Measurements from ENCODE around the gene FBXO34.

Gene FBXO34

DNA sequence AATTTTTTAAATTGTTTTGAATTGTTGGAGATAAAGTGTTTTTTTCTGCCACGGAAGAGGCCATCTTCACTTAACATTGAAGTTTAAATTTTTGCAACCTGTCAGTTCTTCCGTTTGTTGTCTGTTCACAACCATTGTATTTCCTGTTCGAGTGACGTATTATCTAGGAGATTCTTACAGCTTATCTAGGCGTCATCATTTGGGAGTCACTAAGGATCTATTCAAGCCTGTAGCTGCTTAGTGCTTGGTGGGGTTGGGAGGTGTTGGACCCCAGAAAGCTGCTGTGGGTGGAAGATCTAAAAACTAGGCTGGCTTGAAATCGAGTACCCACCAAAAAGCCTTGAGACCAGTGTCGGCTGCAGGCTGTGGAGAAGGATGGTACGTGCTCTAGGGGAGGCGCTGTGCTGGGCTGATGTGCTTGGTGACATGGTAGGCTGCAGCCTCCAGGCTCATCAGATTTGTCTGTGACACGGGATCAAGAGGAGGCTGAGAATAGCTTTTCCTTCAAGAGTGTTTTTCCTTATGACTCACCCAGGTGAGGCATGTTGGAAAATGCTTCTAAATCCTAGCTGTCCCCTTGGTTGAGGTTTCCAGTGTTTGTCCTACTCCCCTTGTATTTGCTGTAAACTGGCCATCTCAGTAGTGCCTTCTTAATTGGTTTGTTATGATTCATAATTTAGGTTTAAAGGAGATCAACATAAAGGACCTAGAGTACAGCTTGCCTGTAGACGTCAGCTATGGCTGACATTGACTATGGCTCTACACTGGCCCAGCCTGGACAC is 82.7 kb downstream of the FBXO34 start:
- TF ChIP-seq, protein P1, sequence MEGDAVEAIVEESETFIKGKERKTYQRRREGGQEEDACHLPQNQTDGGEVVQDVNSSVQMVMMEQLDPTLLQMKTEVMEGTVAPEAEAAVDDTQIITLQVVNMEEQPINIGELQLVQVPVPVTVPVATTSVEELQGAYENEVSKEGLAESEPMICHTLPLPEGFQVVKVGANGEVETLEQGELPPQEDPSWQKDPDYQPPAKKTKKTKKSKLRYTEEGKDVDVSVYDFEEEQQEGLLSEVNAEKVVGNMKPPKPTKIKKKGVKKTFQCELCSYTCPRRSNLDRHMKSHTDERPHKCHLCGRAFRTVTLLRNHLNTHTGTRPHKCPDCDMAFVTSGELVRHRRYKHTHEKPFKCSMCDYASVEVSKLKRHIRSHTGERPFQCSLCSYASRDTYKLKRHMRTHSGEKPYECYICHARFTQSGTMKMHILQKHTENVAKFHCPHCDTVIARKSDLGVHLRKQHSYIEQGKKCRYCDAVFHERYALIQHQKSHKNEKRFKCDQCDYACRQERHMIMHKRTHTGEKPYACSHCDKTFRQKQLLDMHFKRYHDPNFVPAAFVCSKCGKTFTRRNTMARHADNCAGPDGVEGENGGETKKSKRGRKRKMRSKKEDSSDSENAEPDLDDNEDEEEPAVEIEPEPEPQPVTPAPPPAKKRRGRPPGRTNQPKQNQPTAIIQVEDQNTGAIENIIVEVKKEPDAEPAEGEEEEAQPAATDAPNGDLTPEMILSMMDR (IDR thresholded peaks at IDR 0.05), result no peak
- no peak for TF ChIP-seq ZFX (IDR thresholded peaks at IDR 0.05; ENCODE audit: borderline replicate concordance)
- no peak overlapping the region for H3K27ac ChIP-seq

DNA sequence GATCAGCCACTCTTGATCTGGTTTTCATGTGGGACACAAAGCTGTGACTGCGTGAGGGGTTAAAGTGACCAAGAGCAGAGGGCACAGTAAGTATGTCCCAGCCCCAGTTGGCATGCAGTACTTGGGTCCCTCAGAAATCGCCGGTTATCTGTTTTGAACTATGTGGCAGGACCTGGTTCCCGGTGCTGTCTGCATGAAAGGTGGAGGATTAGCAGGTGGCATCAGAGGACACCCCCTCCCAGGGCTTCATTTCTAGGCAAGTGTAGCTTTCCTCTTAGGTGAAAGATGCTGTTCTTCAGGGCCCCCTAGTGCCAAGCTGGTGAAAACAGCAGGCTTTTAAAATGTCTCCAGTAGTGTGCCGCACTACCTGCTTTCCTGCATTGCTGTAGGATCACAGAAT is 83.3 kb downstream of the FBXO34 start:
- TF ChIP-seq, protein P1 (IDR thresholded peaks at IDR 0.05), result peak; percentile 78
- TF ChIP-seq ZFX (IDR thresholded peaks at IDR 0.05; ENCODE audit: borderline replicate concordance), result no peak
- no peak overlapping the region for H3K27ac ChIP-seq

DNA sequence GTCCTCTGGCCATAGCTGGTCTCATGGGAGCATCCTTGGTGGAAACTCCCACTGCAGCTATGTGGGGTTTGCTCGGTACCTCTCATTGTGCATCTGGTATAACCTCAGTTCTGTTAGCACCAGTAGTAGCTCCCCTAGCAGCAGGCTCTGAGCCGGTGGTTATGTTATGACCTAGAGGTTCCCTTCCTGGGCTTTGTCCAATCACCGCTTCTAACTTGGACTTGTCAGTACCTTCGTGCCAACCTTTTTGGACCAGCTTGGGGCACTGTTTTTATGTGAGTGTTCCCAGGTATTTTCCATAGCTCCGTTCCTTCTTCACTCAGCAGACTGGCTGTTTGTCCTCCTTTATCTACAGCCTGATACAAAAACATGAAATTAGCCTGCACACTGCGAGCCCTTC is 84.7 kb downstream of the FBXO34 start:
- no peak overlapping the region for H3K27ac ChIP-seq
- TF ChIP-seq ZFX (IDR thresholded peaks at IDR 0.05; ENCODE audit: borderline replicate concordance), result no peak
- TF ChIP-seq, protein P1 (IDR thresholded peaks at IDR 0.05), result no peak

DNA sequence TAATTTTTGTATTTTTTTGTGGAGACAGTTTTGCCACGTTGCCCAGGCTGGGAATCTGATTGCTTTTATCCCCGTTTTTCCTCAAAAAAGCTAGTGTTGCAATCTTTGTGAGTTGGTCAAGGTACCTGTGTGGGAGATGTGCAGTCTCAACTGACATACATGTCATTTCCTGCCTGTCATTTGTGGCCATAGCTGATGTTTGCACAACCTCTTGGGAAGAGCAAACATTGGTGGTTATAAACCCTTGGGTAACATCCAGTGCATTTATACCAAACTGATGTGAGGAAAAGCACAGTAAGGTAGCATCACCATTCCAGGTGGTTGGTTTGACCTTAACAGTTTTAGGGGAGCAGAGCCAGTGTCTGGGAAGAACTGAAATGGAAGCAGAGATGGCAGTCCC is 85.7 kb downstream of the FBXO34 start:
- no peak overlapping the region for H3K27ac ChIP-seq
- TF ChIP-seq, protein P1 (IDR thresholded peaks at IDR 0.05), result no peak
- no peak for TF ChIP-seq ZFX (IDR thresholded peaks at IDR 0.05; ENCODE audit: borderline replicate concordance)

DNA sequence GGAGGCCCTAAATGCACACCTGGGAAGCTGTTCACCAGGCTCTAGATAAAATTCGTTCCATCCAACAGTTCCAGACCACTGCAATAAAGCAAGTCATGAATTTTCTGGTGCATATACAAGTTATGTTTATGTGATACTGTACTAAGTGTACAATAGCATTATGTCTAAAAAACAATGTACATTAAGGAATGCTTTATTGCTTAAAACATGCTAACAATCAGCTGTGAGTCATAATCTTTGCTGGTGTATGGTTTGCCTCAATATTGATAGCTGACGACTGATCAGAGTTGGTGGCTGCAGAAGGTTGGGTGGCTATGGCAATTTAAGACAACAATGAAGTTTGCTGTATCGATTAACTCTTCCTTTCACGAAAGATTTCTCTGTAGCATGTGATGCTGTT is 88.1 kb downstream of the FBXO34 start:
- H3K27ac ChIP-seq, result no peak overlapping the region
- no peak for TF ChIP-seq ZFX (IDR thresholded peaks at IDR 0.05; ENCODE audit: borderline replicate concordance)
- TF ChIP-seq, protein P1 (IDR thresholded peaks at IDR 0.05), result no peak

DNA sequence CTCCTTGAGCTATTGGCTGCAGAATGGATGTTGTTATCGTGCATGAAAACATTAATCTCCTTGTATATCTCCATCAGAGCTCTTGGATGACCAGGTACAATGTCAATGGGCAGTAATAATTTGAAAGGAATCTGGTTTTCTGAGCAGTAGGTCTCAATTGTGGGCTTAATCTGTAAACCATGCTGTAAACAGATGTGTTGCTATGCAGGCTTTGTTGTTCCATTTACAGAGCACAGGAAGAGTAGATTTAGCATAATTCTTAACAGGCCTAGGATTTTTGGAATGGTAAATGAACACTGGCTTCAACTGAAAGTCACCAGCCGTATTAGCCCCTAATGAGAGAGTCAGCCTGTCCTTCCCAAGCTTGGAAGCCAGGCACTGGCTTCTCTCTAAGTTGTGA is 90.0 kb downstream of the FBXO34 start:
- no peak for TF ChIP-seq ZFX (IDR thresholded peaks at IDR 0.05; ENCODE audit: borderline replicate concordance)
- TF ChIP-seq, protein P1 (IDR thresholded peaks at IDR 0.05), result no peak
- no peak overlapping the region for H3K27ac ChIP-seq

DNA sequence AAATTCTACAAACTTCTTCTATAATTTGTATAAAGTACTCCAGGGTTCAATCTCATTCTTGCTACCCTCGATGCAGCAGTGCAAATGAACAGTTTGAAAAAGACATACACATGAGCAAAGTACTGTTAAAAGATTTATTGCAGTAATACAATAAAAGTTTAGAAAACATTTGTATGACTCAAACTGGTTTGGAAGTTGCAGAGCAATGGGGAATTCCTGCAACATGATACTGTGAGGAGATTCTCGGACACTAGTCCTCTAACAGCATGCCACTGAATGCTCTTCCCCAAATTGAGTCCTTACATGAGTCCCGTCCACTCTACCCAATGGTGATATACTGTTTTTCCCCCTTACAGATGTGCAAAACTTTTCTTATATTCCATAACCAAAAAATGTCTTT is 95.0 kb downstream of the FBXO34 start:
- H3K27ac ChIP-seq, result no peak overlapping the region
- TF ChIP-seq, protein P1 (IDR thresholded peaks at IDR 0.05), result no peak
- no peak for TF ChIP-seq ZFX (IDR thresholded peaks at IDR 0.05; ENCODE audit: borderline replicate concordance)
